IPS-18a (cell line): ENCODE results near the gene CFAP54.
"Not testable (repeated sequence)": the region's sequence is repeated elsewhere in the genome, so short reads cannot be mapped to it uniquely, and the experiment has no call there.

Experiments used
- H3K27ac ChIP-seq: one replicate; pipeline ENCODE4 v1.5.1; 2013; ENCODE audit warnings: low read length
- H3K27me3 ChIP-seq: one replicate; pipeline ENCODE4 v1.6.1; 2013; ENCODE audit warnings: mild to moderate bottlenecking, low read length; ENCODE audit not compliant: control insufficient read depth, insufficient read depth
- H3K36me3 ChIP-seq: one replicate; pipeline ENCODE4 v1.6.1; 2013; ENCODE audit warnings: low read depth, low read length; ENCODE audit not compliant: control insufficient read depth
- H3K4me1 ChIP-seq: one replicate; pipeline ENCODE4 v1.6.1; 2013; ENCODE audit warnings: low read depth, low read length; ENCODE audit not compliant: control insufficient read depth
- H3K4me3 ChIP-seq: one replicate; pipeline ENCODE4 v1.5.1; 2013; ENCODE audit warnings: low read length
- H3K9ac ChIP-seq: one replicate; pipeline ENCODE4 v1.6.1; 2013; ENCODE audit warnings: mild to moderate bottlenecking, low read length, moderate library complexity
- H3K9me3 ChIP-seq: one replicate; pipeline ENCODE4 v1.6.1; 2013; ENCODE audit warnings: low read depth, low read length; ENCODE audit not compliant: control insufficient read depth

Gene CFAP54

DNA sequence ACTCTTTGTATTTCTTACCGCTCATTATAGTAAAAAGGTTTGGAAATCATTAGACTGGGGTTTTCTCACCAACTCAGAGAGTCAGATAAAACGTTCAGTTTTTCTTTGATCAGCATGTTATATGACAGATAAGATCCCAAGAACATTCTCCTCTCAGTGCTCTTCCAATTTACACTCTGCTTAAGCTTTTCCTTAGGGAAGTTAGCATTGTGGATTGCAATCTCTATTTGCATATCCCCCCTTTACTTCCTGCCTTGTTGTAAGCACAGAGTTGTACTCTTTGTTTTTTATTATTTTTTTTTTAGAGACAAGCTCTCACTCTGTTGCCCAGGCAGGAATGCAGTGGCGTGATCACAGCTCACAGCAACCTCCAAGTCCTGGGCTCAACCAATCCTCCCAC is 11.4 kb upstream of the CFAP54 start:
- H3K27me3 ChIP-seq = no peaks in the 10 kb centered on the region
- H3K36me3 ChIP-seq = no peaks in the 10 kb centered on the region
- no peak overlapping the region for H3K27ac ChIP-seq
- no peaks in the 10 kb centered on the region for H3K9me3 ChIP-seq
- H3K4me1 ChIP-seq = no peaks in the 10 kb centered on the region
- no peak overlapping the region for H3K4me3 ChIP-seq
- no peak overlapping the region for H3K9ac ChIP-seq

DNA sequence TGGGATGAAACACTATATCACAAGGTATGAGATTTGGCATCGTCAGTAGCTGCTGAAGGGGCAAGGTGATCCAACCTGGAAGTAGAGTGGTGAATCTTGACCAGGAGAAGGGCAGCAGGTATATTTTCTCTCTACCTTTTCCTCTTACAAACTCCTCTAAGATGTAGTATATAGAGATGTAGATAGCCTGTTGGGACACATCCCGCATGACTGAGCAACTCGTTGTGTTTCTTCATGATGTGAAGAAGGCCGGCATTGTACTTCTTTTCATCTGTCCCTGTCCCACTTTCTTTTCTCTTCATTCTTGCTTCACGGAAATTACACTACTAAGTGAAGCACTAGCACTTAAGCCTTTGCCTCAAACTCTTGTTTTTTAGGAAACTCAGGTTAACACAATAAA is 7.3 kb upstream of the CFAP54 start:
- Histone ChIP-seq H3K27me3 (no peaks in the 10 kb centered on the region), H3K27ac (no peak overlapping the region), H3K9ac (no peak overlapping the region), H3K36me3 (no peaks in the 10 kb centered on the region), H3K4me1 (no peaks in the 10 kb centered on the region), H3K4me3 (no peak overlapping the region), H3K9me3 (no peaks in the 10 kb centered on the region)

DNA sequence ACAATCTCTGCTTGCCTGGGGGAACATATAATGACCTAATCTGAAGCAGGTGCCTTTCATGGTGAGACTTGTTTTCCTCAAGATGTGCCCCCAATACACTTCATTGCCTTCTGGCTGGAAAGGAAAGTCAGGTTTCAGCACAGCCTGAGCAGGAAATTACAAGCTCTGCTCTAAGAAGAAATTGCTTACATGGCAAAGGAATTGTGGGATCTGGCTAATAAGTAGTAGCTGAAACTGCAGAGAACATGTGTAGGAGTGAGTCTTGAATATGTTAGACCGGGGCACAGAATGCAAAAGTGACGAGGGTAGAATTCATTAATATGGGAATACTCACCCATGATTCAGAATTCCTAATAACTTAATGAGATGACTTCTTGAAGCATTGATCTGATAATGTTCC is 6.3 kb upstream of the CFAP54 start:
- Histone ChIP-seq H3K4me1 (no peaks in the 10 kb centered on the region), H3K9ac (no peak overlapping the region), H3K4me3 (no peak overlapping the region), H3K27me3 (no peaks in the 10 kb centered on the region), H3K9me3 (no peaks in the 10 kb centered on the region), H3K27ac (no peak overlapping the region), H3K36me3 (no peaks in the 10 kb centered on the region)

DNA sequence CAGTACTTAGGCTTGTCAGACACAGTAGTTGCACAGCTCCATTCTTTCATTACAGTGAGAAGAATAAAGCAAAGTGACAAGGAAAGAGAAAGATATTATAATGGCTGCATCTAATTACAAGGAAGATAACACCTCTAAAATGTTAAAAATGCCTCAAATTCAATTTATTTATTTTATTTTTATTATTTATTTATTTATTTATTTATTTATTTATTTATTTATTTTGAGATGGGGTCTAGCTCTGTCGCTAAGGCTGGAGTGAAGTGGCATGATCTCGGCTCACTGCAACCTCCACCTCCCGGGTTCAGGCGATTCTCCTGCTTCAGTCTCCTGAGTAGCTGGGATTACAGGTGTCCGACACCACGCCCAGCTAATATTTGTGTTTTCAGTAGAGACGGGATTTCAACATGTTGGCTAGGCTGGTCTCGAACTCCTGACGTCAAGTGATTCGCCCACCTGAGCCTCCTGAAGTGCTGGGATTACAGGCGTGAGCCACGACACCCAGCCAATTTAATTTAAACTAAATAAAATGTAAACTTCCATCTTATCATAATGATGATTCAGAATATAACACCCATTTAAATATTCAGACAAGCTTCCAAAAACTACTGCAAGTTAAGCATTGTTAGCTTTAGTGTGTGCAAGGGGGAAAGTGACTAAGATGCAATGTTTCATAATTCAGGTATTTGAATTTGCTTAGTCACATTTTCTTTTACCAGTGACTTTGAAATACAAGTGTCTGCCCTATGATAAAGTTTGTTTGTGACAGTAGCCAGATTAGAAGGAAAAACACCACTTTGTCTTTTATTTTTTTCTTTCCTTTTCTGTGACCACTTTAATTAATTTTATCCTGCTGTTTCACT is 2.4 kb upstream of the CFAP54 start:
- Histone ChIP-seq H3K9ac (no peak overlapping the region), H3K27ac (no peak overlapping the region), H3K4me3 (no peak overlapping the region)

DNA sequence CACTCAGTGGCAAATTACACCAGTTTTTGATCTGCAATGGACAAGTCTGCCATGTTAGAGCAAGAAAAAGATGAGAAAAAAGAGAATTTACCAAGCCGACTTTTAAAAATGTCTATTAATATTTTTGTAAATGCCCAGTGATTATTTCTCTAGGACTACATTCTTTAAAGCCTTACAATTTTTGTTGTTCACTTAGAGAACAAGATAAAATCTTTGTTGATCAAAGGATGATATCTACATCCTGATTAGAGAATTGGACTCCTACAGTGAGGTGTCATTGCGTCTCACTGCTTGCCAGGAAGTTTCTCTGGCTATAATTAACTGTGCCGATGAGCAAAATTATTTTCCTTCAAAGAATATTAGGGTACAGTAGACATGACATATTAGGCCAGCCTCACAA is 1.7 kb upstream of the CFAP54 start:
- no peaks in the 10 kb centered on the region for H3K36me3 ChIP-seq
- peaks cover 17% of the 10 kb centered on the region for H3K27me3 ChIP-seq
- no peak overlapping the region for H3K27ac ChIP-seq
- H3K9me3 ChIP-seq = no peaks in the 10 kb centered on the region
- no peak overlapping the region for H3K4me3 ChIP-seq
- H3K9ac ChIP-seq = no peak overlapping the region
- H3K4me1 ChIP-seq = peaks cover 4% of the 10 kb centered on the region

More for the DNA sequence above, 2.4 kb upstream of the CFAP54 start:
- Histone ChIP-seq H3K27me3 (peaks cover 17% of the 10 kb centered on the region), H3K9me3 (no peaks in the 10 kb centered on the region), H3K4me1 (peaks cover 4% of the 10 kb centered on the region), H3K36me3 (no peaks in the 10 kb centered on the region)

DNA sequence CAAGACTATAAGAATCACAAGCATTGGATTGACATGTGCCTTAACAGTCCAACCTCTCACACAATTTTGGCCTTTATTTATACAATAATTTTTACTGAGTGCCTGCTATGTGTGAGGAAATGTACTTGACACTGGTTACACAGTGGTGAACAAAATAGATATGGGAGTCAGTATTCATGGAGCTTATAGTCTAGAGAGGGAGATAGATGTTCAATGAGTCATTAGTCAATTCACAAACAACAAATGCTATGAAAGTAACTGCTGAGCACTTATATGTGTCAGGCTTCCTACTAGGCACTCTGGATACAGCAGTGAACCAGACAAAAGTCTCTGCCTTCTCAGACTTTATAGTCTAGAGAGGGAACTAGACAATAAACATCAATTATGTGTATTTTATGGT is 3.7 kb downstream of the CFAP54 start:
- Histone ChIP-seq H3K9me3 (no peaks in the 10 kb centered on the region), H3K36me3 (no peaks in the 10 kb centered on the region), H3K9ac (no peak overlapping the region), H3K4me1 (peaks cover 4% of the 10 kb centered on the region), H3K27me3 (peaks cover 17% of the 10 kb centered on the region), H3K27ac (no peak overlapping the region), H3K4me3 (no peak overlapping the region)

DNA sequence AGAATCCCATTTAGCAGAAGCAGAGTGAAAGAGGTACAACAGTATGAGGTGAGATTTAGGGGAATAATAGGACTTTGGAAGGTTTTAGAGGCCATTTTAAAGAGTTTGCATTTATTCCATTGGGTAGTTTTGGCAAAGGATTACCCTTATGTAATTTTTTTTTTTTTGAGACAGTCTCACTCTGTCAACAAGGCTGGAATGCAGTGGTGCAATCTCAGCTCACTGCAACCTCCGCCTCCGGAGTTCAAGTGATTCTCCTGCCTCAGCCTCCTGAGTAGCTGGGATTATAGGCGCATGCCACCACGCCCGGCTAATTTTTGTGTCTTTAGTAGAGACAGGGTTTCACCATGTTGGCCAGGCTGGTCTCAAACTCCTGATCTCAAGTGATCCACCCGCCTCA is 4.8 kb downstream of the CFAP54 start:
- not testable (repeated sequence) for H3K4me3 ChIP-seq, H3K9me3 ChIP-seq, H3K36me3 ChIP-seq, H3K27me3 ChIP-seq, H3K27ac ChIP-seq, H3K4me1 ChIP-seq, H3K9ac ChIP-seq

DNA sequence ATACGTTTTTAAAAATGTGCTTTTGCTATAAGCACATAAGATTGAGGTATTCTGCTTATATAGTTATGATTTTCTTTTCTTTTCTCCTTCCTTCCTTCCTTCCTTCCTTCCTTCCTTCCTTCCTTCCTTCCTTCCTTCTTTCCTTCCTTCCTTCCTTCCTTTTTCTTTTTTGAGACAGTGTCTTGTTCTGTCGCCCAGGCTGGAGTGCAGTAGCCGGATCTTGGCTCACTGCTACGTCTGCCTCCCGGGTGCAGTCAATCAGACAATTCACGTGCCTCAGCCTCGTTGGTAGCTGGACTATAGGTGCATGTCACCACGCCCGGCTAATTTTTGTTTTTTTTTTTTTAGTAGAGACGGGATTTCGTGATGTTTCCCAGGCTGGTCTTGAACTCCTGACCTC is 5.8 kb downstream of the CFAP54 start:
- Histone ChIP-seq H3K4me3 (no peak overlapping the region), H3K36me3 (no peaks in the 10 kb centered on the region), H3K27ac (no peak overlapping the region), H3K27me3 (peaks cover 3% of the 10 kb centered on the region), H3K9me3 (no peaks in the 10 kb centered on the region), H3K9ac (no peak overlapping the region), H3K4me1 (no peaks in the 10 kb centered on the region)

DNA sequence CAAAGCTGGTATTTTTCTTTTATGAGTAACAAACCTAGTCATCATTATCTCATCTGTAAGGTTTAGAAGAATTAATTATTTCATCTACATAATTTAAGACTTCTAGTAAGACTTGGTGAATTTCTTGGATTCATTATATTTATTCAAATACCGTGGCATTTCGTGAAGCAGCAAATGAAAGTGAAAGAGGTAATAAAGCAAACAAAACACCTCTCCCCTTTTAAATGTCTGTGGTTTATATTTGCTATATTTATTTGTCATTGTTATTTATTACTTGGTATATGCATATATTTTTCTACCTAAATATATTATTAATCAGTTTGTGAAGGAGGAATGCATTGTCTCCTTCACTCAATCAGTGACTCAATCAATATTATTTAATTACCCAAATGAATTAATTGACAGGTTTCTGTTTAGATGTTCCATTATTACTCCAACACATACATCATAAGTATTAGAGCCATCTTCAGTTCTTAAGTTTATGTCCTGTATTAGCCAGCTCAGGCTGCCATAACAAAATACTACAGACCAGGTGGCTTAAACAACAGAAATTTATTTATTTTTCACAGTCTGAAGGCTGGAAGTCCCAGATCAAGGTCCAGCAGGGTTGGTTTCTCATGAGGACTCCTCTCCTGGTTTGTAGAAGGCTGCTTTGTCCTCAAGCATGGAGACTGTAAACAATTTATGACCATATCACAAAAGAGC is 6.6 kb downstream of the CFAP54 start:
- no peaks in the 10 kb centered on the region for H3K27me3 ChIP-seq
- no peaks in the 10 kb centered on the region for H3K4me1 ChIP-seq
- no peaks in the 10 kb centered on the region for H3K9me3 ChIP-seq
- no peak overlapping the region for H3K9ac ChIP-seq
- H3K4me3 ChIP-seq = no peak overlapping the region
- no peaks in the 10 kb centered on the region for H3K36me3 ChIP-seq
- no peak overlapping the region for H3K27ac ChIP-seq

DNA sequence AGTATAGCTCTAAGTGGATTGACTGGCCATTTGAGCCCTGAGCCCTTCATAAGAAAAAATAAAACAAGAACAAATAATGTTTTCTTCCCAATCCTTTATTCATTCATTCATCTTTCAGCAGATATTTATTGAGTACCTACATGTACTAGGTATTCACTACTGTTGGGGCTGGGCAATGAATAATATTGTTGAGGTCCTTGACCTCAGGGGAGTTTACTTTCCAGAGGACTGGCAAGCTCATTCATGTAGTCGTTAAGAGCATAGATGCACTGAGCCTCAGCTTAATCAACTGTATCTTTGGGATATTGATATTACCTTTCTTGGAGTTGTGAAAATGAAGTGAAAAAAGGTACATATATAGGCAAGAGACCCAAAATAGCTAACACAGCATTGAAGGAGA is 7.6 kb downstream of the CFAP54 start:
- H3K4me3 ChIP-seq = no peak overlapping the region
- peaks cover 6% of the 10 kb centered on the region for H3K4me1 ChIP-seq
- H3K9ac ChIP-seq = no peak overlapping the region
- H3K36me3 ChIP-seq = no peaks in the 10 kb centered on the region
- no peaks in the 10 kb centered on the region for H3K27me3 ChIP-seq
- no peaks in the 10 kb centered on the region for H3K9me3 ChIP-seq
- H3K27ac ChIP-seq = no peak overlapping the region

DNA sequence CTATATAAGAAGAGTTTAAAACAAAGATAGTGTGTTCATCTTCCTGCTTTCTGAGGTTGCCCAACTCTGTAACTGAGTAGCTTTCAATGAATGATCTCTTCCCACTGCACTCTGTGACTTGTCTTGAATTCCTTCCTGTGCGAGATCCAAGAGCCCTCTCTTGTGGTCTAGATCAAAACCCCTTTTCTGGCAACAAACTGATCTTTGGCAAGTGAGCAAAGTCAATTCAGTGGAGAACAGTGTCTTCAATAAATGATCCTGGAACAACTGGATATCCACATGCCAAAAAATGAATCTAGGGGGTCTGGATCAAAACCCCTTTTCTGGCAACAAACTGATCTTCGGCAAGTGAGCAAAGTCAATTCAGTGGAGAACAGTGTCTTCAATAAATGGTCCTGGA is 8.5 kb downstream of the CFAP54 start:
- H3K27ac ChIP-seq = no peak overlapping the region

DNA sequence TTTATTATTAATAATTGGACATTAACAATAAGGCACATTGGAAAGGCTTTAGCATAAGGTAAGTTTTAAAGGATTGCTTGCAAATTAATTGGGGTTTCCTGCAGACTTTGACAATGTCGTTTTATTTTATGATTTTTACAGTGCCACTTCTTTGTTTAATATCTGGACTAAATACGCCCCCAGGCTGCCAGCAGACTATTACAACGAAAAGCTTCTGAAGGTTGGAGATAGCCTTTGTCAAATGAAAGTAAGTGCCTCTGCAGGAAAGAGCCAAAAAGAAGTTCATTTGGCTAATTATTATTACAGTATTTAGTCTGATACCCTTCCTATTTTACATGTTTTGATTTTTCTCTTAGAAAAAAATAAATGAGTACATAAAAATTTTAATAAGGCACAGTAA is 11.3 kb downstream of the CFAP54 start:
- no peaks in the 10 kb centered on the region for H3K36me3 ChIP-seq
- H3K9ac ChIP-seq = no peak overlapping the region
- H3K27ac ChIP-seq = no peak overlapping the region
- H3K27me3 ChIP-seq = no peaks in the 10 kb centered on the region
- peaks cover 6% of the 10 kb centered on the region for H3K4me1 ChIP-seq
- no peaks in the 10 kb centered on the region for H3K9me3 ChIP-seq
- H3K4me3 ChIP-seq = no peak overlapping the region

More for the DNA sequence above, 8.5 kb downstream of the CFAP54 start:
- no peak overlapping the region for H3K4me3 ChIP-seq
- H3K27me3 ChIP-seq = no peaks in the 10 kb centered on the region
- H3K36me3 ChIP-seq = no peaks in the 10 kb centered on the region
- H3K9ac ChIP-seq = no peak overlapping the region
- peaks cover 6% of the 10 kb centered on the region for H3K4me1 ChIP-seq
- no peaks in the 10 kb centered on the region for H3K9me3 ChIP-seq
